DND-41 (cell line): ENCODE measurements around the gene CTIF.

Experiments used
- EZH2 ChIP-seq: IDR thresholded peaks from 3 replicates; pipeline ENCODE4 v1.6.1; 2012; ENCODE audit warnings: borderline replicate concordance, low read depth, mild to moderate bottlenecking, moderate library complexity, low read length, inconsistent platforms; ENCODE audit not compliant: severe bottlenecking
- TF ChIP-seq, protein P1 (sequence below): IDR thresholded peaks from 2 replicates; pipeline ENCODE4 v1.5.1; 2012; ENCODE audit warnings: borderline replicate concordance, low read length, moderate library complexity, mild to moderate bottlenecking; ENCODE audit not compliant: poor library complexity, severe bottlenecking; ENCODE audit errors: extremely low read depth

DNA sequence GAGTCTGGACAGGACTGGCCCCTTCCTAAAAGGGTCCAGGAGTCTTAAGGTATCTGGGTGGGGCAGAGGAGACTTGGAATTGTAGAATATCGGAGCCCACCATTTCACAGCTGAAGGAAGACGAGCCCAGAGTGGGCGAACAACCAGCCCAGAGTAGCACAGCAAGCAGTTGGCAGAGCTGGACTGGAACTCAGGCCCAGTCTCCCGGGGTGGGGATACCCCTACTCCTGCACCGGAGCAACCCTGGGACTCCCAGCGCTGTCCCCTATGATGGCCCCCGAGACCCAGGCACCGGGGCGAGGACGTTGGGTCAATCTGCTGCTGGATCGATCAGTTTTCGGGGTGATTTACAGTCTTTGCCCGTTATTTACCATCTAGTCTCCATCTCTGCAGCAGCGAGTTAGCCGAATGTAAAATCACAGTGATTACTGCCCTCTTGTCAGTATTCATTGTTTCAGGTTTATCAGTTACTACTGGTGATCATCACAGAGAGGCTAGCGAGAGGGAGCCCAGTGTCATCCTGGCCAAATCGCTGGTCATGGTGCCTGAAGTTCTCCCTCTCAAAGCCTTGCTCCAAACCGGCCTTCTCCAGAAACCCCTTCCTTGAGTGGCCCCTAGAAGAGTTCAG, 336.6 kb downstream of the CTIF start:
- TF ChIP-seq, protein P1, sequence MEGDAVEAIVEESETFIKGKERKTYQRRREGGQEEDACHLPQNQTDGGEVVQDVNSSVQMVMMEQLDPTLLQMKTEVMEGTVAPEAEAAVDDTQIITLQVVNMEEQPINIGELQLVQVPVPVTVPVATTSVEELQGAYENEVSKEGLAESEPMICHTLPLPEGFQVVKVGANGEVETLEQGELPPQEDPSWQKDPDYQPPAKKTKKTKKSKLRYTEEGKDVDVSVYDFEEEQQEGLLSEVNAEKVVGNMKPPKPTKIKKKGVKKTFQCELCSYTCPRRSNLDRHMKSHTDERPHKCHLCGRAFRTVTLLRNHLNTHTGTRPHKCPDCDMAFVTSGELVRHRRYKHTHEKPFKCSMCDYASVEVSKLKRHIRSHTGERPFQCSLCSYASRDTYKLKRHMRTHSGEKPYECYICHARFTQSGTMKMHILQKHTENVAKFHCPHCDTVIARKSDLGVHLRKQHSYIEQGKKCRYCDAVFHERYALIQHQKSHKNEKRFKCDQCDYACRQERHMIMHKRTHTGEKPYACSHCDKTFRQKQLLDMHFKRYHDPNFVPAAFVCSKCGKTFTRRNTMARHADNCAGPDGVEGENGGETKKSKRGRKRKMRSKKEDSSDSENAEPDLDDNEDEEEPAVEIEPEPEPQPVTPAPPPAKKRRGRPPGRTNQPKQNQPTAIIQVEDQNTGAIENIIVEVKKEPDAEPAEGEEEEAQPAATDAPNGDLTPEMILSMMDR: no peak
- TF ChIP-seq EZH2: no peak
